GM18870 (cell line): ENCODE measurements around the gene CASR.
A peak's percentile ranks its signal among the peaks of the same experiment; 100 is the strongest.

Source experiments
- ATAC-seq: cut with Tn5 transposase; IDR thresholded peaks from one replicate; pipeline ENCODE4 v1.9.1; 2021; ENCODE audit warnings: moderate library complexity; ENCODE audit not compliant: unreplicated experiment

The CASR gene

DNA sequence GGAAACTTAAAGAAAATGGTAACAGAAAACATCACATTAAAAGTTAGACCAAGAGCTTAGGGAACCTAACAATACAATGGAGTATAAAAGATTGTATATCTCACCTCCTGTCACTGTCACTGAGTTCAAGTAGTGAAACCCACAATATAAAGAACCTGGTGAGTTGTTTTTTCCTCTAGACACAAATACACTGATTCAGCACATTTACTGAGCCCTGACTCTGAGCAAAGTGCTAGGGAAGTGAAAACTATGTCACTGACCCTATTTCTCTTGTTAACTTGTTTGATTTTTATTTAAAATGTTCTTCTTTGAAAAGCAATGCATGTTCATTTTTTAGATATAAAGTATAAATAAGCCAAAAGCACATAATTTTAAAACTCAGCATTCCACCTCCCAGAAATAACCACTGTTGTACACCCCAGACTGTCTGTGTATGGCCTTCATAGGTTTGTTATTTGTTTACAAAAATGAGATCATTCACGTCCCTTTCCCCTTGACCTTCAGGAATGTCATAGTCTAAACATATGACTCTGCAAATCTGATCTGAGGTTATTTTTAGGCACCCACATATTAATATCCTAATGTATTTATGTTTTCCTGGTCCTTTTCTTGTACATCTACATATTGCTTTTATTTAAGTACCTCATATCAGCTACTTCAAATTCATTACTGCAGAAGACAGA is 72.4 kb downstream of the CASR start:
- ATAC-seq = peak; percentile 58

DNA sequence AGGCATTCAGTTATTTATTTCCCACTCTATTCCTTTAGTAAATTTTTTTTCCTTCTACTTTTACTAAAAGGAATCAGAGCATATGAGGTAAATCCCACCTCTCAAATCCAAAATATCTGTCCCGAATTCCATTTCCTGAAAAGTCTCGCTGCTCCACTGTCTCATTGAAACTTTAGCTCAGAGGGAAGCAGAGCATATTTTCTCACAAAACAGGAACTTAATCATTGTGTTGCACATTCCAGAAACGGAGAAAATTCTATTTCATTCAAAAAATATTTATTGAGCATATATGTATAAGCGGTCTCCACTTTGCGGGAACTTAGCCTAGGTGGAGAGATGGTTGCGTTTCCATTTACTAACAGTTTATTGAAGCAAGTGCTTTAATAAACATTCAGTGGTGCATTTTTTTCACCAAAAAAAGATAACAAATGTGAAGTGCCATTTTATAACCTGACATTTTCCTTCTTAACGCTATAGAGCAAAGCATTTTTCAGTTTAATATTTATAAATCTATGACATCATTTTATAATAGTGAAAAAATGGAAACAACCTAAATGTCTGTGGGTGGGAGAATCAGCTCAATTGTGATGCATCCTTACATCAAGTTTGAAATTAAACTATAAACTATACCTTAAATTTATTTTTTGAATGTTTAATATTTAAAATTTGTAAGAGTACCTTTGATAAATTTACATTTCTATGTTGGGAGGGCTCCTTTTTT is 74.3 kb downstream of the CASR start:
- ATAC-seq = no peak

DNA sequence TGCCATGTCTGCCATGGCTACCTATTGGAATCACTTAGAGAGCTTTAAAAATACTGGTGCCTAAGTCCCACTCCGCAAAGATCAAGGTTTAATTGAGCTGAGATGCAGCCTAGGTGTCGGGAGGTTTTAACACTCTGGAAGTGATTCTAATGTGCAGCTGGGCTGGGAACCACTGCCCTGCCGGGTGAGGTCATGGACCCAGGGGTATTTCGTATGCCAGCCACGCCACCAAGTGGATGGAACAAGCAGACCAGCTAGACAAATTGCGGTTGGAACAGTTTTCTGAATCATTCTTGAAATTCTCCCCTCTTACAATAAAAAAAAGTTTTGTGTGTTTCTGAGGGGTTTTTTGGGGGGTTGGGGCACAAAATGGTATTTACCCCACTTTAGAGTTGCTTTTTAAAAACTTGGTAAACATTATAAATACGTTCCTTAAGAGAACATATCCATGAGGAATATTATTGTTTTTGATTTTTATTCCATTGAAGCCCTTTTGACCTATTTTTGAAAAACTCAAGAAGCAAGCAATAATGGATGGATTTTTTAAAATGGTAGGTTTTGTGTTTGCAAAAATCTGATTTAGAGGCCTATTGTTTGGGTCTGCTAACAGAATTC is 75.4 kb downstream of the CASR start:
- peak; percentile 59 for ATAC-seq

DNA sequence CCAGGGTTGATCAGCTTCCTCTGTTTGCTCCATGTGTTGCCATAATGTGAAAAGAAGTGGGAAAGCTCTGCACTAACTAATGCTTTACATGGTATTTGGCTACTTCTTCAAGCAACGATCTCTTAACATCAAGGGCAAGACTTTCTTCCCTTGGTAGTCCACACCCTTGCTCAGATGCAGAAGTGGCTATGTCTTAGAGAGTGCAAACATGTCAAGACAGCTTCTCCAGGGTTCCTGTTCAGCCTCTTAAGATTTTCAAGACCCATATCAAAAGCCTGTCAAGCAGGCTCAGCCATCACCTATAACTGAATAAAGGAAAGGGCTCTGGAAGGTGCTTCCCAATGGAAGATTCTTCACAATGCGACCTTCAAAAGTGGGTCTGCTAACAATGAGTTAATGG is 76.7 kb downstream of the CASR start:
- no peak for ATAC-seq

GRCh38 chr3:122263058-122263457 is 79.6 kb downstream of the CASR start:
- no peak for ATAC-seq

GRCh38 chr3:122263974-122264588 is 80.6 kb downstream of the CASR start:
- ATAC-seq = no peak

- ATAC-seq = no peak
These were observed 82.5 kb downstream of the CASR start for GRCh38 chr3:122265957-122266356.

- ATAC-seq = no peak
These were observed 85.0 kb downstream of the CASR start for GRCh38 chr3:122268257-122269024.

GRCh38 chr3:122269045-122269444 is 85.6 kb downstream of the CASR start:
- no peak for ATAC-seq

- ATAC-seq = no peak
These were observed 87.9 kb downstream of the CASR start for GRCh38 chr3:122271246-122271898.

GRCh38 chr3:122272879-122273278 is 89.4 kb downstream of the CASR start:
- ATAC-seq = no peak

DNA sequence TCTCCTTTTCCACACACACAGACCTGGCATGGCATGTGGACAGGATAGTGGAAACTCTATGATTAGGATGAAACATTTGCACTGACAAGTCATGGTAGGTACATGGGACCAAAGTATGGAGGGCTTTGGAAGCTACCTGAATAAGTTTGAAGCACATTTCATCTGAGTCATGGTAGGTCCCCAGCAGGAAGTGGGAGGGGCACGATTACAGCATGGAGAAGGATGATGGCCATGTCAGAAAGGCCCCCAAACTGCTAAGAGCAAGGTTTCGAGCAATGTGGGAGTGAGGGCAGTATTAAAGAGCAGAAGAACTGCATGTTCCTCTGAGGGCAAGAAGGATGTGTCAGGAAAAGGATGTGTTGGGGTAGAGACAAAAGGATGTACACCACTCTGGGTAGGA is 90.0 kb downstream of the CASR start:
- ATAC-seq = no peak

GRCh38 chr3:122281891-122282290 is 98.4 kb downstream of the CASR start:
- no peak for ATAC-seq

- ATAC-seq = no peak
These were observed 100.5 kb downstream of the CASR start for GRCh38 chr3:122283796-122284445.

DNA sequence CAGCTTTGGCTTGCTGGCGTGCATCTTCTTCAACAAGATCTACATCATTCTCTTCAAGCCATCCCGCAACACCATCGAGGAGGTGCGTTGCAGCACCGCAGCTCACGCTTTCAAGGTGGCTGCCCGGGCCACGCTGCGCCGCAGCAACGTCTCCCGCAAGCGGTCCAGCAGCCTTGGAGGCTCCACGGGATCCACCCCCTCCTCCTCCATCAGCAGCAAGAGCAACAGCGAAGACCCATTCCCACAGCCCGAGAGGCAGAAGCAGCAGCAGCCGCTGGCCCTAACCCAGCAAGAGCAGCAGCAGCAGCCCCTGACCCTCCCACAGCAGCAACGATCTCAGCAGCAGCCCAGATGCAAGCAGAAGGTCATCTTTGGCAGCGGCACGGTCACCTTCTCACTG is 101.0 kb downstream of the CASR start:
- no peak for ATAC-seq

DNA sequence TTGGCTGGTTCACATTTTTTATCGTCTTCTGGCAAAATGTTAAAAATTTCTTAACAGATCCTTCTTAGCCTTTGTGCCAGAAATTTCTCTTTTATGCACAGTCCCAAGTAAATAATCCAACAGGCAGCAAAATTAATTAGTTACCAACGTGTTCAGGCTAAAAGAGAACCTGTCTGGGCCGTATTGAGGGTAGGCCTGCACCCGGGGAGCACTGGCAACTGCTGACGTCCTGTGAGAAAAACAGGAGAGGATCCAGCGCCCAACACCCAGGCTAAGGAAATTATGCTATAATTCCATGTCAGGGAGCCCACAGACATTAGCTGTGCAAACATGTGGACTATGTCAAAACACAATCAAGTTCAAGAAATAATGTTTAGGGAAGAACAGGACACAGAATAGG is 110.9 kb downstream of the CASR start:
- ATAC-seq = no peak

GRCh38 chr3:122295266-122296062 is 112.0 kb downstream of the CASR start:
- ATAC-seq = no peak

DNA sequence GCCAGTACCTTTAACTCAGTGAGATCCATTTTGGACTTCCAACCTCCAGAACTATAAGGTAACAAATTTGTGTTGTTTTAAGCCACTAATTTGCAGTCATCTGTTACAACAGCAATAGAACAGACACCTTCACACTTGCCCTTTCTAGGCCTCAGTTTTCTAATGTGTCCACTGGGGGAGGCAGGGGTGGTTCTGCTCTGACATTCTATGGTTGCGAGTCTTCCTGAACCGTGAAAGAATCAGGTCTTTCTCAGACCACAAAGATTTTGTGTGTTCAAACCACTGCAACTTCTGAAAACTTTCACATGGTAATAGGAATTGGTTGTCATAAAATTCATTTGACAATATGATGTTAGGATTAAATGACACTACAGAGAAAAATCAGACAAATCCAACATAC is 114.8 kb downstream of the CASR start:
- peak; percentile 57 for ATAC-seq

DNA sequence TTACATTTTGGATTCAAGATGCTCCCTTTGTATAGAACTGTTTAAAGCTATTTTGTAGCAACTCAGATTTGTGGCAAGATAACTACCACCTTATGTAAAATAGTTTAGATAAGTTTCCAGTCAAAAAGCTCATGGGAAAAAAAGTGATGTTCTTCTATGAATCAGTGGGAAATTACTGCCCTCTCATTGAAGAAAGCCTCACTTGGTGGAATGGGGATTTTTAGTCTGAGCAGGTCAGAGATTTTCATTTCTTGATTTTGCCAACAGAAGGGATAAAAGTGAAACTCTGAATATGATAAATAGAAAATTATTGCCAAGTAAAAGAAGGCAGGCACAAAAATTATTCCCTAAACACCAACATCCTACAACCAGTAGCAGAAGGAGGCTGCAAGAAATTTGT is 115.7 kb downstream of the CASR start:
- no peak for ATAC-seq
